AG10803 (cell line): ENCODE results near the gene CEP162.
"Not testable (repeated sequence)": the region's sequence is repeated elsewhere in the genome, so short reads cannot be mapped to it uniquely, and the experiment has no call there.

Experiments
- DNase-seq: peaks from one replicate; pipeline ENCODE4 v3.0.0; 2010; ENCODE audit warnings: low read depth
- H3K4me3 ChIP-seq: 2 replicates; pipeline ENCODE4 v1.5.1; 2011; ENCODE audit warnings: mild to moderate bottlenecking, low read length, control low read depth
- TF ChIP-seq, protein P1 (sequence below): conservative IDR thresholded peaks from 2 replicates; pipeline ENCODE4 v1.5.1; 2011; ENCODE audit warnings: mild to moderate bottlenecking, low read length, control low read depth, inconsistent platforms

The CEP162 gene

DNA sequence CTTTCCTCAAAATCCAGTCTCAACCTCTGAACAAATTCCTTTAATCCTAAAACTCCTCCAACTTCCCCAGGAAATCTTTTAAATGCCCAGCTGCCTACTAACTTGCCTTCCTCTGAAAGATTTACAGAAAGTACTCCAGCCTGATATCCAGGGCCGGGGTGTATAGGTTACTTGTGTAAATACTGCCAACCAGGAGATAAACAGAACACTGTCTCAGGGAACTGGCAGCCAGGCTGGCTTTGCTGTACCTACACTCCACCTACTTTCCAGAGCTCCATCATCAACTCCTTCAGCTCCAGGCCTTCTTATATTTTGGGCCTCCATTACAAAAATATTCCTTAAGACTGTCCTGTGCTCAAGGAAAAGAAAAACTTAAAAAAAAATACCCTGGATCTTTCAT lies 85.9 kb downstream of the CEP162 start:
- TF ChIP-seq, protein P1, sequence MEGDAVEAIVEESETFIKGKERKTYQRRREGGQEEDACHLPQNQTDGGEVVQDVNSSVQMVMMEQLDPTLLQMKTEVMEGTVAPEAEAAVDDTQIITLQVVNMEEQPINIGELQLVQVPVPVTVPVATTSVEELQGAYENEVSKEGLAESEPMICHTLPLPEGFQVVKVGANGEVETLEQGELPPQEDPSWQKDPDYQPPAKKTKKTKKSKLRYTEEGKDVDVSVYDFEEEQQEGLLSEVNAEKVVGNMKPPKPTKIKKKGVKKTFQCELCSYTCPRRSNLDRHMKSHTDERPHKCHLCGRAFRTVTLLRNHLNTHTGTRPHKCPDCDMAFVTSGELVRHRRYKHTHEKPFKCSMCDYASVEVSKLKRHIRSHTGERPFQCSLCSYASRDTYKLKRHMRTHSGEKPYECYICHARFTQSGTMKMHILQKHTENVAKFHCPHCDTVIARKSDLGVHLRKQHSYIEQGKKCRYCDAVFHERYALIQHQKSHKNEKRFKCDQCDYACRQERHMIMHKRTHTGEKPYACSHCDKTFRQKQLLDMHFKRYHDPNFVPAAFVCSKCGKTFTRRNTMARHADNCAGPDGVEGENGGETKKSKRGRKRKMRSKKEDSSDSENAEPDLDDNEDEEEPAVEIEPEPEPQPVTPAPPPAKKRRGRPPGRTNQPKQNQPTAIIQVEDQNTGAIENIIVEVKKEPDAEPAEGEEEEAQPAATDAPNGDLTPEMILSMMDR = no peak
- DNase-seq = no peak
- H3K4me3 ChIP-seq = no peak overlapping the region

DNA sequence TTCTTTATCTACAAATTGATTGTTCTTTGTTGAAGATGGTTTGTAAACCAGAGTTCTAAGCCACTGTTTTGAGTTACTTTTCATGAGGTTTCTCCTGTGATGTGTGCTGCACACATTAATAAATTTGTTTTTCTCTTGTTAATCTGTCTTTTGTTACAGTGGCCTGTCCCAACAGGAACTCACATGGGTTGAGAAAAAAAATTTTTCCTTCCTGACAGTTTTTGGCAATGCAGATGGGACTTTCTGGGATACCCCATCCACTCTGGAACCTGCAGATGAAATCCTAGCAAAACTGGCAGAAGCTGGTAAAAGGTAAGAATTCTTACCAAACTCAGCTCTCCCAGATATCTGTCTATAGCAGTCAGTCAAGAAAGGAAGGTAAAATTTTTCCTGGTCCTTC lies 88.1 kb downstream of the CEP162 start:
- DNase-seq = no peak
- H3K4me3 ChIP-seq = no peak overlapping the region
- TF ChIP-seq, protein P1 = no peak

DNA sequence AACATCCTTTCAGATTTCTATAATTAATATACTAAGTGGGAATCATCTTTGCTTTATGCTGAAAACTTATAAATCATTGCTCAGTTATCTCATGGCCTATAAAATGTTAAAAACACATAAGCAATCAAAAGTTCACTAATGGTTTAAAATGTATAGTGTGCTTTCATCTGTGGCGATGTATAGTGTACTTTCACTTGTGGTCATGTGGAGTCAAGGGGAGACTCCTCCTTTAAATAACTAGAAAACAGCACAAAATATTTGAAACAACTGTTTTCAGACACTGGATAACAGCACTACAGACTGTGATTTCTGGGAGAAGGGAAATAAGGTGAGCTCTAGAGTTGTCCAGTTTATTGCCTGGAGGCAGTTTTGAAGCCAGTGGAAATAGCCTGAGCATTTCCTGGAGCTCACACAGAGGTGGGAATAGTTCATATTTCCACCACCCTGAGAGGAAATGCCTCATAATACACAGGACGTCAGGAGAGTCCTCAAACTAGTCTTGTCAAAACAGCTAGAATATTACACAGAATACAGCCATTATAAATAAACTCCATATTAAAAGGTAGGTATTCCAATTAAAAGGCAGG lies 89.4 kb downstream of the CEP162 start:
- no peak overlapping the region for H3K4me3 ChIP-seq
- TF ChIP-seq, protein P1 = no peak
- DNase-seq = no peak

- no peak for DNase-seq
- TF ChIP-seq, protein P1 = no peak
- no peak overlapping the region for H3K4me3 ChIP-seq
These were observed 90.4 kb downstream of the CEP162 start for GRCh38 chr6:84137051-84137375.

DNA sequence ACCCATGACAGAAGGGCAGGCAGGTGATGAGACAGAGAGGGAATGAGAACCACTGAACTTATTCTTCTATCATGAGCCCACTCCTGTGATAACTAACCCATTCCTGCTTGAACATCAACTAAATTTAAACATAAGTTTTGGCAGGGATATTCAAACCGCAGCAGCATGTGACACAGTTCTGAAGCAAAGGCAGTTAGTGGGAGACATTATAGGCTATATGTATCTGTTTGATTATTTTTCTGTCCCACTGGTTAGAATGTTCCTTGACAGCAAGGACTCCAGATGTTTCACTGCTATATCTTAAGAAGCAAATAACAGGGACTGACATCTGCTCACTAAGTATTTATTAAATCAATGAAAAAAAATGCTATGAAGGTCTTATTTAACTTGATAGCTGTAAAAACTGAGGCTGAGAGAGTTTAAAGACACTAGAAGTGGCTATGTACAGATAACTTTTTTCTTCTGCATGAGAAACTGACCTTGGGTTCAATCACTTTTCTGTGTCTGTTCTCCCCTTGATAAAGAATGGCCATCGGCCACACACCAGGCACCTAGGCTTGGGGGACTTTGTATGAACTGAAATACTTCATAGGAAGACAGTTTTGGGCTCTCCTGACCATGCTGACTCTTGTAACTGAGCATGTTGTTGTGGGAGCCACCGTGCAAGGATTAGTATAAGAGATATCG lies 90.9 kb downstream of the CEP162 start:
- TF ChIP-seq, protein P1 = no peak
- DNase-seq = no peak
- no peak overlapping the region for H3K4me3 ChIP-seq

DNA sequence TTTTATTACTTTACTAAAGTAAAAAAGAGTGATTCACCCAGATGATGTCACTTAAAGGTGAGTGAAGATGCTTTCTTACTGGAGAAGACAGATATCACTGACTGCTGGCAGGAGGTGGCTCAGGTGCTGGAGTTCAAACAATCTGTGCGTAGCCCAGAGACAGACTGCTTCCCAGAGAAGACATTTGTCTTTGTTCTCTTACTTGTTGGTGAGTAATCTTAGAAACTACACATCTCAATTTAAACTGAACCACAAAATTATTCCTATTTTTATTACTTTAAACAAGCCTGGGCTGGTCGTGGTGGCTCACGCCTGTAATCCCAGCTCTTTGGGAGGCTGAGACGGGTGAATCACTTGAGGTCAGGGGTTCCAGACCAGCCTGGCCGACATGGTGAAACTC lies 92.2 kb downstream of the CEP162 start:
- TF ChIP-seq, protein P1 = no peak
- no peak for DNase-seq
- no peak overlapping the region for H3K4me3 ChIP-seq

DNA sequence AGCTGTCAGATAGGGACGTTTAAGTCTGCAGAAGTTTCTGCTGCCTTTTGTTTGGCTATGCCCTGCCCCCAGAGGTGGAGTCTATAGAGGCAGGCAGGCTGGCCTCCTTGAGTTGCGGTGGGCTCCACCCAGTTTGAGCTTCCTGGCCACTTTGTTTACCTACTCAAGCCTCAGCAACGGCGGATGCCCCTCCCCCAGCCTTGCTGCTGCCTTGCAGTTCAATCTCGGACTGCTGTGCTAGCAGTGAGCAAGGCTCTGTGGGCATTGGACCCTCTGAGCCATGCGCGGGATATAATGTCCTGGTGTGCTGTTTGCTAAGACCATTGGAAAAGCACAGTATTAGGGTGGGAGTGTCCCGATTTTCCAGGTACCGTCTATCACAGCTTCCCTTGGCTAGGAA lies 94.1 kb downstream of the CEP162 start:
- H3K4me3 ChIP-seq, DNase-seq: not testable (repeated sequence)

- DNase-seq = not testable (repeated sequence)
These were observed 97.9 kb downstream of the CEP162 start for GRCh38 chr6:84129588-84129987.

More at GRCh38 chr6:84129588-84129987, 97.9 kb downstream of the CEP162 start:
- not testable (repeated sequence) for H3K4me3 ChIP-seq
